ENCODE measurements around the gene DOCK7. TPM values are rescaled to one million over a fixed set of nuclear protein-coding genes. Genes with fewer than 3 reads are reported as not detected.
"Not testable (repeated sequence)": the region's sequence is repeated elsewhere in the genome, so short reads cannot be mapped to it uniquely, and the experiment has no call there.

The DOCK7 gene
- total and polyA plus RNA-seq, 7 donors: 6.5 to 54.8 (median 32.4) TPM

GRCh38 chr1:62717483-62717882 is 29.3 kb upstream of the DOCK7 start:
- no peak for DNase-seq
- 96% methylated on average over 6 of the region's 6 CpGs for WGBS, 2 donors
- intact Hi-C loops (cut with DNase I): no loop called here
- H3K36me3 ChIP-seq: no peaks in the 10 kb centered on the region
- no peaks in the 10 kb centered on the region for H3K4me1 ChIP-seq
- no peak overlapping the region for H3K27ac ChIP-seq
- no peaks in the 10 kb centered on the region for H3K27me3 ChIP-seq
- no peak overlapping the region for H3K4me3 ChIP-seq
- TF ChIP-seq POLR2A (IDR thresholded peaks at IDR 0.05): no peak
- no peak for TF ChIP-seq CTCF (IDR thresholded peaks at IDR 0.05)
- TF ChIP-seq EP300 (IDR thresholded peaks at IDR 0.05): no peak
- TF ChIP-seq POLR2AphosphoS5 (IDR thresholded peaks at IDR 0.05): no peak
- H3K9me3 ChIP-seq: no peaks in the 10 kb centered on the region

- WGBS, 2 donors: 81 to 85% methylated on average over 3 of the region's 3 CpGs
- intact Hi-C loops (cut with DNase I): no loop called here
- no peak for DNase-seq
- Histone ChIP-seq H3K36me3 (no peaks in the 10 kb centered on the region), H3K9me3 (no peaks in the 10 kb centered on the region), H3K4me3 (no peak overlapping the region), H3K27ac (no peak overlapping the region), H3K4me1 (no peaks in the 10 kb centered on the region), H3K27me3 (no peaks in the 10 kb centered on the region)
- no peak for TF ChIP-seq EP300 (IDR thresholded peaks at IDR 0.05)
- TF ChIP-seq CTCF (IDR thresholded peaks at IDR 0.05): no peak
- no peak for TF ChIP-seq POLR2AphosphoS5 (IDR thresholded peaks at IDR 0.05)
- no peak for TF ChIP-seq POLR2A (IDR thresholded peaks at IDR 0.05)
Measured at GRCh38 chr1:62716397-62716796, 28.2 kb upstream of the DOCK7 start.

- no peaks in the 10 kb centered on the region for H3K9me3 ChIP-seq
- 71 to 86% methylated on average over 3 of the region's 3 CpGs for WGBS, 2 donors
- TF ChIP-seq POLR2AphosphoS5 (IDR thresholded peaks at IDR 0.05) (no peak), POLR2A (IDR thresholded peaks at IDR 0.05) (no peak)
- no peaks in the 10 kb centered on the region for H3K27me3 ChIP-seq
- no peak overlapping the region for H3K27ac ChIP-seq
- H3K4me3 ChIP-seq: no peak overlapping the region
- DNase-seq: no peak
- no peaks in the 10 kb centered on the region for H3K4me1 ChIP-seq
- intact Hi-C loops (cut with DNase I): no loop called here
- H3K36me3 ChIP-seq: peaks cover 0 to 4% (median 0%) of the 10 kb centered on the region in 4 donors
Measured at GRCh38 chr1:62712336-62713243, 24.4 kb upstream of the DOCK7 start.

- WGBS, 2 donors: 14 to 74% methylated on average over 2 of the region's 2 CpGs
- Histone ChIP-seq H3K27ac (no peak overlapping the region), H3K9me3 (no peaks in the 10 kb centered on the region), H3K4me3 (no peak overlapping the region), H3K36me3 (peaks cover 0 to 4% (median 0%) of the 10 kb centered on the region in 4 donors), H3K4me1 (no peaks in the 10 kb centered on the region), H3K27me3 (no peaks in the 10 kb centered on the region)
- intact Hi-C loops (cut with DNase I): no loop called here
- TF ChIP-seq POLR2A (IDR thresholded peaks at IDR 0.05) (no peak), EP300 (IDR thresholded peaks at IDR 0.05) (no peak), POLR2AphosphoS5 (IDR thresholded peaks at IDR 0.05) (no peak)
- DNase-seq: no peak
Measured at GRCh38 chr1:62707744-62708120, 19.5 kb upstream of the DOCK7 start.

- no peak for DNase-seq
- WGBS, 2 donors: 16 to 55% methylated on average over 7 of the region's 7 CpGs
- intact Hi-C loops (cut with DNase I): no loop called here
- Histone ChIP-seq H3K4me3 (no peak overlapping the region), H3K27ac (no peak overlapping the region), H3K36me3 (peaks cover 0 to 4% (median 0%) of the 10 kb centered on the region in 4 donors), H3K9me3 (no peaks in the 10 kb centered on the region), H3K27me3 (no peaks in the 10 kb centered on the region), H3K4me1 (no peaks in the 10 kb centered on the region)
- TF ChIP-seq POLR2A (IDR thresholded peaks at IDR 0.05) (no peak), POLR2AphosphoS5 (IDR thresholded peaks at IDR 0.05) (no peak), EP300 (IDR thresholded peaks at IDR 0.05) (no peak), CTCF (IDR thresholded peaks at IDR 0.05) (no peak)
Measured at GRCh38 chr1:62706985-62707743, 19.0 kb upstream of the DOCK7 start.

- H3K27me3 ChIP-seq; H3K36me3 ChIP-seq; intact Hi-C loops (cut with DNase I); H3K27ac ChIP-seq; H3K4me1 ChIP-seq; H3K4me3 ChIP-seq; H3K9me3 ChIP-seq; DNase-seq: not testable (repeated sequence)
- 87 to 92% methylated on average over 5 of the region's 5 CpGs for WGBS, 2 donors
Measured at GRCh38 chr1:62698161-62698560, 10.0 kb upstream of the DOCK7 start.

- H3K4me3 ChIP-seq; H3K36me3 ChIP-seq; H3K9me3 ChIP-seq; H3K27ac ChIP-seq; intact Hi-C loops (cut with DNase I); H3K27me3 ChIP-seq; DNase-seq: not testable (repeated sequence)
- 87 to 95% methylated on average over 7 of the region's 7 CpGs for WGBS, 2 donors
- peaks cover 0 to 23% (median 22%) of the 10 kb centered on the region in 4 donors for H3K4me1 ChIP-seq
Measured at GRCh38 chr1:62694479-62694878, 6.3 kb upstream of the DOCK7 start.
